K562 (cell line): ENCODE results near the gene SLC4A5. TPM values are rescaled to one million over a fixed set of nuclear protein-coding genes. Genes with fewer than 3 reads are reported as not detected.

ENCODE experiments used
- ATAC-seq: fragments of 200-7000 bp; cut with Tn5 transposase; 3 replicates; pipeline ENCODE4 v1.9.1; 2020; ENCODE audit warnings: moderate library complexity
- BruUV-seq: library from RNA; stranded (reverse); fragments of 400-500 nt; replicated peaks from 2 replicates; lab custom pipeline; 2021; lab: Mats Ljungman, UMichigan
- CTCF ChIA-PET: fragments of 300-600 bp; formaldehyde crosslinking; extraction: SDS; loops from one replicate; lab custom pipeline; 2021; ENCODE audit warnings: low intra/inter-chr PET ratio; lab: Yijun Ruan, JAX
- POLR2A ChIA-PET: fragments of 300-600, 350-650 bp; sonication (Branson Sonifier 250); formaldehyde crosslinking; extraction: SDS; loops from one replicate; lab custom pipeline; 2021; ENCODE audit warnings: antibody characterized with exemption, inconsistent platforms; lab: Yijun Ruan, JAX
- DNase-seq, 4 experiments: peaks; one replicate each; pipeline versions ENCODE4 v3.0.0 to v3.0.0-alpha.2; 2011 to 2018; ENCODE audit warnings: low spot score in 3 of 4, mixed read lengths in 3 of 4; ENCODE audit errors: extremely low read depth in 1 of 4
- FAIRE-seq: peaks from 2 replicates; lab custom pipeline; 2011; peaks lifted over from hg19 to GRCh38; lab: Jason Lieb, UNC
- H2AFZ ChIP-seq: 2 replicates; pipeline ENCODE4 v1.6.0; 2011; ENCODE audit warnings: low read depth, low read length, control low read depth, inconsistent platforms
- H3K27ac ChIP-seq: fragments of 200-600 bp; 3 replicates; pipeline ENCODE4 v1.8.0; 2011; ENCODE audit warnings: low read depth, mild to moderate bottlenecking, control low read depth, inconsistent platforms, low read length, moderate library complexity, mixed read lengths; ENCODE audit errors: extremely low read depth
- H3K27me3 ChIP-seq, 2 experiments: fragments of 300-600 bp in 1 of 2; 2 replicates in 1 of 2; 3 replicates in 1 of 2; pipeline versions ENCODE4 v1.6.0 to v1.8.0; 2011; ENCODE audit warnings: inconsistent platforms in 2 of 2, low read length in 2 of 2, mild to moderate bottlenecking in 1 of 2, mixed read lengths in 1 of 2, moderate library complexity in 1 of 2; ENCODE audit not compliant: control insufficient read depth in 2 of 2, insufficient read depth in 2 of 2
- H3K36me3 ChIP-seq: fragments of 300-600 bp; 3 replicates; pipeline ENCODE4 v1.8.0; 2011; ENCODE audit warnings: mild to moderate bottlenecking, low read length, inconsistent platforms; ENCODE audit not compliant: control insufficient read depth, insufficient read depth
- H3K4me1 ChIP-seq, 2 experiments: fragments of 200-600 bp in 1 of 2; replicated peaks in 1 of 2; 2 replicates in 1 of 2; 3 replicates in 1 of 2; pipeline versions ENCODE4 v1.5.1 to v1.8.0; 2011; ENCODE audit warnings: inconsistent platforms in 2 of 2, low read length in 2 of 2, mild to moderate bottlenecking in 1 of 2, mixed read lengths in 1 of 2, moderate library complexity in 1 of 2; ENCODE audit not compliant: control insufficient read depth in 2 of 2, insufficient read depth in 2 of 2
- H3K4me2 ChIP-seq: 2 replicates; pipeline ENCODE4 v1.6.1; 2011; ENCODE audit warnings: low read length, control low read depth, inconsistent platforms, mixed read lengths; ENCODE audit not compliant: insufficient read depth
- H3K4me3 ChIP-seq: fragments of 200-600 bp; sonication (generic), shearing (Covaris generic); 2 replicates; pipeline ENCODE4 v1.5.1; 2016; ENCODE audit warnings: control low read depth, inconsistent platforms
- H3K79me2 ChIP-seq: fragments of 200-600 bp; 3 replicates; pipeline ENCODE4 v1.8.0; 2011; ENCODE audit warnings: low read length, inconsistent platforms; ENCODE audit not compliant: control insufficient read depth, insufficient read depth
- H3K9ac ChIP-seq, 2 experiments: 2 replicates each; pipeline versions ENCODE4 v1.6.0 to v1.6.1; 2011; ENCODE audit warnings: low read depth in 2 of 2, low read length in 2 of 2, control low read depth in 1 of 2, inconsistent platforms in 1 of 2, mild to moderate bottlenecking in 1 of 2, mixed read lengths in 1 of 2; ENCODE audit not compliant: insufficient read depth in 1 of 2
- H3K9me1 ChIP-seq: one replicate; pipeline ENCODE4 v1.6.0; 2011; ENCODE audit warnings: inconsistent platforms, mild to moderate bottlenecking, low read length, moderate library complexity; ENCODE audit not compliant: control insufficient read depth, insufficient read depth
- H3K9me3 ChIP-seq: replicated peaks from 2 replicates; pipeline ENCODE4 v1.5.1; 2011; ENCODE audit warnings: low read depth, low read length, inconsistent platforms; ENCODE audit not compliant: control insufficient read depth, insufficient read depth
- H4K20me1 ChIP-seq: replicated peaks from 2 replicates; pipeline ENCODE4 v1.6.1; 2011; ENCODE audit warnings: low read length, inconsistent platforms, mixed read lengths; ENCODE audit not compliant: control insufficient read depth, insufficient read depth
- ARID2 ChIP-seq: fragments of 450-650 bp; IDR thresholded peaks from 2 replicates; pipeline ENCODE4 v1.6.1; 2017; ENCODE audit warnings: antibody characterized with exemption, mild to moderate bottlenecking
- C11orf30 ChIP-seq: fragments of 450-650 bp; IDR thresholded peaks from 2 replicates; pipeline ENCODE4 v1.6.1; 2016; ENCODE audit warnings: low read depth, mild to moderate bottlenecking
- EGR1 ChIP-seq: fragments of 450-650 bp; conservative IDR thresholded peaks from 2 replicates; pipeline ENCODE4 v1.6.1; 2017; ENCODE audit warnings: mild to moderate bottlenecking
- FOSL1 ChIP-seq: fragments of 200-800 bp; sonication (Bioruptor generic); conservative IDR thresholded peaks from 2 replicates; pipeline ENCODE4 v1.6.1; 2016; ENCODE audit warnings: missing genetic modification characterization, missing compliant biosample characterization
- GATAD2A ChIP-seq: fragments of 450-650 bp; IDR thresholded peaks from 2 replicates; pipeline ENCODE4 v1.6.1; 2017
- MAFG ChIP-seq: fragments of 450-650 bp; conservative IDR thresholded peaks from 2 replicates; pipeline ENCODE4 v1.6.1; 2016; ENCODE audit warnings: missing genetic modification characterization, missing compliant biosample characterization
- NFE2 ChIP-seq: IDR thresholded peaks from 2 replicates; pipeline ENCODE4 v1.6.1; 2014; ENCODE audit warnings: antibody characterized with exemption, low read depth
- RBFOX2 ChIP-seq: fragments of 200-400 bp; formaldehyde crosslinking; IDR thresholded peaks from 2 replicates; pipeline ENCODE4 v1.6.1; 2017; ENCODE audit warnings: low read depth, mild to moderate bottlenecking, low read length, moderate library complexity
- SAFB2 ChIP-seq: fragments of 200-400 bp; formaldehyde crosslinking; IDR thresholded peaks from 2 replicates; pipeline ENCODE4 v1.6.1; 2018; ENCODE audit warnings: borderline replicate concordance, low read length, low read depth, moderate library complexity; ENCODE audit not compliant: severe bottlenecking
- SPI1 ChIP-seq: IDR thresholded peaks from 2 replicates; pipeline ENCODE4 v1.6.1; 2011; ENCODE audit warnings: low read depth, low read length, control low read depth, borderline replicate concordance
- SREBF2 ChIP-seq: sonication (generic); formaldehyde crosslinking; IDR thresholded peaks from 2 replicates; pipeline ENCODE4 v1.4.0; 2020; ENCODE audit warnings: mild to moderate bottlenecking, missing genetic modification reagents
- U2AF1 ChIP-seq: fragments of 200-400 bp; formaldehyde crosslinking; optimal IDR thresholded peaks from 2 replicates; pipeline ENCODE3; 2017; ENCODE audit warnings: mild to moderate bottlenecking, low read depth, low read length, moderate library complexity
- ZC3H8 ChIP-seq: fragments of 450-650 bp; IDR thresholded peaks from 2 replicates; pipeline ENCODE4 v1.6.1; 2017
- WGBS: fragments of 100-300 bp; shearing (Covaris generic); methylation state at CpG from one replicate; pipeline ENCODE4 v1.1.6; 2016; ENCODE audit warnings: low coverage, mixed read lengths; ENCODE audit not compliant: insufficient coverage; ENCODE audit errors: missing lambda C conversion rate; 5-methylcytosine and 5-hydroxymethylcytosine counted together
- in situ Hi-C: fragments of 300-500 bp; cut with MboI; formaldehyde crosslinking; loops from 4 replicates; pipeline ENCODE4 v1.15.0; 2018; ENCODE audit warnings: inconsistent platforms, mixed read lengths
- intact Hi-C: fragments of 100-400 bp; cut with micrococcal nuclease; formaldehyde crosslinking; loops from 2 replicates; pipeline ENCODE4 v1.14.2; 2022
- polyA plus RNA-seq, 8 experiments: library from polyadenylated mRNA; depleted of rRNA in 4 of 8; stranded (reverse) in 5 of 8; unstranded in 3 of 8; fragments of >200 nt; fragmentation: Nextera tagmentation in 2 of 8; fragmentation: Illumina TruSeq in 1 of 8; extraction: Ambion mirVana in 2 of 8; extraction: Trizol in 1 of 8; gene quantifications; 2 replicates each; pipeline versions ENCODE4 v1.2.1 to v1.2.3, GENCODE V29; 2011 to 2014; ENCODE audit warnings: inconsistent platforms in 1 of 8, missing spikeins in 1 of 8
- total RNA-seq, 7 experiments: library from RNA; depleted of rRNA in 6 of 7; stranded (reverse); fragments of >200 nt in 6 of 7; fragmentation: Illumina TruSeq in 2 of 7; extraction: Trizol in 2 of 7; gene quantifications; 2 replicates each; pipeline versions ENCODE4 v1.2.1 to v1.2.3, GENCODE V29; 2011 to 2021; ENCODE audit warnings: low replicate concordance in 1 of 7
- TF ChIP-seq, protein P1 (sequence below): sonication (generic); formaldehyde crosslinking; IDR thresholded peaks from 2 replicates; pipeline ENCODE4 v1.8.0; 2022; ENCODE audit warnings: missing genetic modification reagents, mild to moderate bottlenecking, borderline replicate concordance
- TF ChIP-seq, protein P2 (sequence below), 3 experiments: fragments of 200-800 bp in 1 of 3; fragments of 250-450 bp in 1 of 3; fragments of 450-650 bp in 1 of 3; sonication (Bioruptor Pico) in 1 of 3; sonication (Bioruptor generic) in 1 of 3; formaldehyde crosslinking in 1 of 3; IDR thresholded peaks; 2 replicates each; pipeline versions ENCODE4 v1.6.1 to v1.8.0; 2016 to 2022; ENCODE audit warnings: mild to moderate bottlenecking in 2 of 3, missing genetic modification characterization in 2 of 3, missing compliant biosample characterization in 1 of 3, moderate library complexity in 1 of 3
- TF ChIP-seq, protein P3 (sequence below): sonication (generic); formaldehyde crosslinking; IDR thresholded peaks from 2 replicates; pipeline ENCODE4 v1.8.0; 2022; ENCODE audit warnings: missing genetic modification reagents, mild to moderate bottlenecking, borderline replicate concordance

SLC4A5 gene
- total and polyA plus RNA-seq, 9 of the 15 experiments (the other 6 are each of a cell fraction or from before 2014, with no cell fraction given): 0.03 to 0.77 (median 0.14) TPM; not detected in 1

DNA sequence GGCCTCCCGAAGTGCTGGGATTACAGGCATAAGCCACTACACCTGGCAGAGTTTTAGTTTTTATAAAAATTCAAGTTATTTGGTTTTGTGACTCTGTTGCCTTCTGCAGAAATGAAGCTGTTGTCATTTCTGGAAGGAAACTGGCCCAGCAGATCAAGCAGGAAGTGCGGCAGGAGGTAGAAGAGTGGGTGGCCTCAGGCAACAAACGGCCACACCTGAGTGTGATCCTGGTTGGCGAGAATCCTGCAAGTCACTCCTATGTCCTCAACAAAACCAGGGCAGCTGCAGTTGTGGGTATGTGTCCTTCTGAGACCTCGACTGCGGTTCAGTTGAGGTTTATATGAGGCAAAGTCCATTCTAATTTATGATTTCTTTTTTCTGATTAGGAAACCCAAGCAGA lies 137.6 kb downstream of the SLC4A5 start:
- no peak overlapping the region; a peak in 2 of 4 replicates for H3K9ac ChIP-seq
- FAIRE-seq: peak; percentile 51
- no peaks in the 10 kb centered on the region for H3K27me3 ChIP-seq
- no TSS peak for BruUV-seq
- WGBS: 52% methylated on average over 6 of the region's 6 CpGs
- peaks cover 9% of the 10 kb centered on the region for H3K9me1 ChIP-seq
- no peak overlapping the region for H3K4me3 ChIP-seq
- no peaks in the 10 kb centered on the region for H3K9me3 ChIP-seq
- POLR2A ChIA-PET: interaction anchor here (0.8 to 5.9 kb wide), 9 partner anchors 9 to 75 kb away, joined by 3 to 62 read pairs (median 5); partner anchors contain the start of gene MOB1A
- no peak overlapping the region for H2AFZ ChIP-seq
- peak; percentile 66 for ATAC-seq
- intact Hi-C loops: no loop called here
- in situ Hi-C loops: no loop called here
- peak in 1 of 4 experiments; percentile 52 for DNase-seq
- peak overlapping the region; percentile 19; the same call in 1 of the 2 replicates for H3K4me2 ChIP-seq
- peaks cover 17 to 38% of the 10 kb centered on the region in 2 experiments for H3K4me1 ChIP-seq
- CTCF ChIA-PET: interaction anchor here (0.7 kb wide), 1 partner anchor 207 kb away, joined by 3 read pairs; no protein-coding TSS in a partner anchor
- H3K36me3 ChIP-seq: peaks cover 97% of the 10 kb centered on the region
- peak overlapping the region; percentile 78; the same call in 2 of the 3 replicates for H3K27ac ChIP-seq
- peaks cover 42% of the 10 kb centered on the region for H4K20me1 ChIP-seq
- peaks cover 92% of the 10 kb centered on the region for H3K79me2 ChIP-seq
- TF ChIP-seq FOSL1 (tag) (no peak), MAFG (peak; percentile 32; the same call in 1 of the 2 replicates), SREBF2 (CRISPR knock-in tag) (no peak), SAFB2 (no peak), RBFOX2 (peak; percentile 31; the same call in 1 of the 2 replicates), GATAD2A (no peak), ZC3H8 (no peak), C11orf30 (peak; percentile 50; the same call in 1 of the 2 replicates), NFE2 (peak; percentile 59; the same call in 1 of the 2 replicates), ARID2 (no peak), SPI1 (0 out of 2 replicates have a peak, but pooled peaks have one; percentile 6), U2AF1 (no peak), EGR1 (0 out of 2 replicates have a peak, but pooled peaks have one; percentile 21)
- TF ChIP-seq, protein P1, sequence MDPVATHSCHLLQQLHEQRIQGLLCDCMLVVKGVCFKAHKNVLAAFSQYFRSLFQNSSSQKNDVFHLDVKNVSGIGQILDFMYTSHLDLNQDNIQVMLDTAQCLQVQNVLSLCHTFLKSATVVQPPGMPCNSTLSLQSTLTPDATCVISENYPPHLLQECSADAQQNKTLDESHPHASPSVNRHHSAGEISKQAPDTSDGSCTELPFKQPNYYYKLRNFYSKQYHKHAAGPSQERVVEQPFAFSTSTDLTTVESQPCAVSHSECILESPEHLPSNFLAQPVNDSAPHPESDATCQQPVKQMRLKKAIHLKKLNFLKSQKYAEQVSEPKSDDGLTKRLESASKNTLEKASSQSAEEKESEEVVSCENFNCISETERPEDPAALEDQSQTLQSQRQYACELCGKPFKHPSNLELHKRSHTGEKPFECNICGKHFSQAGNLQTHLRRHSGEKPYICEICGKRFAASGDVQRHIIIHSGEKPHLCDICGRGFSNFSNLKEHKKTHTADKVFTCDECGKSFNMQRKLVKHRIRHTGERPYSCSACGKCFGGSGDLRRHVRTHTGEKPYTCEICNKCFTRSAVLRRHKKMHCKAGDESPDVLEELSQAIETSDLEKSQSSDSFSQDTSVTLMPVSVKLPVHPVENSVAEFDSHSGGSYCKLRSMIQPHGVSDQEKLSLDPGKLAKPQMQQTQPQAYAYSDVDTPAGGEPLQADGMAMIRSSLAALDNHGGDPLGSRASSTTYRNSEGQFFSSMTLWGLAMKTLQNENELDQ (CRISPR knock-in tag): no peak
- TF ChIP-seq, protein P2, sequence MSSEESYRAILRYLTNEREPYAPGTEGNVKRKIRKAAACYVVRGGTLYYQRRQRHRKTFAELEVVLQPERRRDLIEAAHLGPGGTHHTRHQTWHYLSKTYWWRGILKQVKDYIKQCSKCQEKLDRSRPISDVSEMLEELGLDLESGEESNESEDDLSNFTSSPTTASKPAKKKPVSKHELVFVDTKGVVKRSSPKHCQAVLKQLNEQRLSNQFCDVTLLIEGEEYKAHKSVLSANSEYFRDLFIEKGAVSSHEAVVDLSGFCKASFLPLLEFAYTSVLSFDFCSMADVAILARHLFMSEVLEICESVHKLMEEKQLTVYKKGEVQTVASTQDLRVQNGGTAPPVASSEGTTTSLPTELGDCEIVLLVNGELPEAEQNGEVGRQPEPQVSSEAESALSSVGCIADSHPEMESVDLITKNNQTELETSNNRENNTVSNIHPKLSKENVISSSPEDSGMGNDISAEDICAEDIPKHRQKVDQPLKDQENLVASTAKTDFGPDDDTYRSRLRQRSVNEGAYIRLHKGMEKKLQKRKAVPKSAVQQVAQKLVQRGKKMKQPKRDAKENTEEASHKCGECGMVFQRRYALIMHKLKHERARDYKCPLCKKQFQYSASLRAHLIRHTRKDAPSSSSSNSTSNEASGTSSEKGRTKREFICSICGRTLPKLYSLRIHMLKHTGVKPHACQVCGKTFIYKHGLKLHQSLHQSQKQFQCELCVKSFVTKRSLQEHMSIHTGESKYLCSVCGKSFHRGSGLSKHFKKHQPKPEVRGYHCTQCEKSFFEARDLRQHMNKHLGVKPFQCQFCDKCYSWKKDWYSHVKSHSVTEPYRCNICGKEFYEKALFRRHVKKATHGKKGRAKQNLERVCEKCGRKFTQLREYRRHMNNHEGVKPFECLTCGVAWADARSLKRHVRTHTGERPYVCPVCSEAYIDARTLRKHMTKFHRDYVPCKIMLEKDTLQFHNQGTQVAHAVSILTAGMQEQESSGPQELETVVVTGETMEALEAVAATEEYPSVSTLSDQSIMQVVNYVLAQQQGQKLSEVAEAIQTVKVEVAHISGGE (CRISPR knock-in tag; IDR thresholded peaks at IDR 0.05): peak in 1 of 3 experiments; percentile 34; a peak in 1 of 6 replicates
- TF ChIP-seq, protein P3, sequence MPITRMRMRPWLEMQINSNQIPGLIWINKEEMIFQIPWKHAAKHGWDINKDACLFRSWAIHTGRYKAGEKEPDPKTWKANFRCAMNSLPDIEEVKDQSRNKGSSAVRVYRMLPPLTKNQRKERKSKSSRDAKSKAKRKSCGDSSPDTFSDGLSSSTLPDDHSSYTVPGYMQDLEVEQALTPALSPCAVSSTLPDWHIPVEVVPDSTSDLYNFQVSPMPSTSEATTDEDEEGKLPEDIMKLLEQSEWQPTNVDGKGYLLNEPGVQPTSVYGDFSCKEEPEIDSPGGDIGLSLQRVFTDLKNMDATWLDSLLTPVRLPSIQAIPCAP: no peak
